Uterus (tissue), 2 donors: ENCODE data around the gene MORN3.

Experiments
- CTCF ChIP-seq, 4 experiments: fragments of 200-600 bp in 2 of 4; fragments of 450-650 bp in 2 of 4; sonication (generic) in 2 of 4; IDR thresholded peaks; one replicate each; pipeline ENCODE4 v1.5.1; 2016 to 2019; ENCODE audit warnings: antibody characterized with exemption in 4 of 4, mild to moderate bottlenecking in 2 of 4, moderate library complexity in 1 of 4
- POLR2A ChIP-seq, 2 donors: fragments of 450-650 bp; IDR thresholded peaks; one replicate each; pipeline ENCODE4 v1.6.1; 2016; ENCODE audit warnings: antibody characterized with exemption in 2 of 2, mild to moderate bottlenecking in 1 of 2, moderate library complexity in 1 of 2

GRCh38 chr12:121634836-121635235, 34.6 kb downstream of the MORN3 start:
- no peak for TF ChIP-seq CTCF (IDR thresholded peaks at IDR 0.05)
- no peak for TF ChIP-seq POLR2A (IDR thresholded peaks at IDR 0.05)
